ENCODE measurements around the gene FABP1. TPM values are rescaled to one million over a fixed set of nuclear protein-coding genes. Genes with fewer than 3 reads are reported as not detected.

The FABP1 gene
- total RNA-seq, 2 donors from 2014 or later, result not detected

Other genes with a start within 250 kb of the FABP1 start
- gene RNU2-63P, start 111.5 kb downstream of the FABP1 start, total RNA-seq, result 10 to 100 TPM; 13.9 to 39.8 TPM
- 10 to 100 TPM in 1 of 2 donors, 1 to 10 TPM in 1; 7.4 to 17.3 TPM for gene KRCC1, start 72.3 kb downstream of the FABP1 start, total RNA-seq
- not detected for gene SMYD1, start 60.2 kb downstream of the FABP1 start, total RNA-seq
- gene THNSL2, start 42.3 kb upstream of the FABP1 start, total RNA-seq, result 1 to 10 TPM in 1 of 2 donors, under 1 TPM in 1; 0.69 to 1.5 TPM